NCI-H2107 (cell line): ENCODE data around the gene JDP2.

ENCODE experiments used
- DNase-seq: peaks from one replicate; lab custom pipeline; 2025; lab: John Stamatoyannopoulos, UW

The JDP2 gene

GRCh38 chr14:75484711-75485429, 57.0 kb downstream of the JDP2 start:
- no peak for DNase-seq

DNA sequence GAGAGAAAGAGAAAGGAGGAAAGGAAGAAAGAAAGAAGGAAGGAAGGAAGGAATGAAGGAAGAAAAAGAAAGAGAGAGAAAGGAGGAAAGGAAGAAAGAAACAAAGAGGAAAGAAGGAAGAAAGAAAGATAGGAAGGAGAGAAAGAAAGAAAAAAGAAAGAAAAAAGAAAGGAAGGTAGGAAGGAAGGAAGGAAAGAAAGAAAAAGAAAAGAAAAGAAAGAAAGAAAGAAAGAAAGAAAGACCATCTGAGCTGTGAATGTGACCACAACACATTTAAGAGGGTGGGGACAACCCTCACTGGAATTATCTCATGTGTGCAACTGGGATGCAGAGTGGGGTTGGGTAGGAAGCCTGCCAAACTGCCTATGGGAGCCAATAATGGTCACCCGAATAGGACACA, 58.5 kb downstream of the JDP2 start:
- DNase-seq = no peak

GRCh38 chr14:75487155-75487671, 59.4 kb downstream of the JDP2 start:
- no peak for DNase-seq

DNA sequence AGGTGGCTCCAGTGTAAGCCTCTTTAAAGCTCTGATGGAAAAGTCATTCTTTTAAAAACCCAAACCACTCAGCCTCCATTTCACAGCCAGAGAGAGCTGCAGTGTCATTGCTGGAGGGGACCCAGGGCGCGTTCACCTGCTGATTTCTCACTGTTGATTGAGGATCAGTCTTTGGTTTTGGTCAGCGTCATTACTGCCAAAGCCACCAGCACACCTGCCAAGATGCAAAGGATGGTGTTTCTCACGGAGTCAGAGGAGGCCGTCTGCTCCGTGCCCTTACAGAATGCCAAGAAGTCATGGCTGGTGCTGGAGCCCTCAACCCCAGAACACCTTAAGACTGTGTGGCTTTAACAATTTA, 61.6 kb downstream of the JDP2 start:
- peak; percentile 40 for DNase-seq

DNA sequence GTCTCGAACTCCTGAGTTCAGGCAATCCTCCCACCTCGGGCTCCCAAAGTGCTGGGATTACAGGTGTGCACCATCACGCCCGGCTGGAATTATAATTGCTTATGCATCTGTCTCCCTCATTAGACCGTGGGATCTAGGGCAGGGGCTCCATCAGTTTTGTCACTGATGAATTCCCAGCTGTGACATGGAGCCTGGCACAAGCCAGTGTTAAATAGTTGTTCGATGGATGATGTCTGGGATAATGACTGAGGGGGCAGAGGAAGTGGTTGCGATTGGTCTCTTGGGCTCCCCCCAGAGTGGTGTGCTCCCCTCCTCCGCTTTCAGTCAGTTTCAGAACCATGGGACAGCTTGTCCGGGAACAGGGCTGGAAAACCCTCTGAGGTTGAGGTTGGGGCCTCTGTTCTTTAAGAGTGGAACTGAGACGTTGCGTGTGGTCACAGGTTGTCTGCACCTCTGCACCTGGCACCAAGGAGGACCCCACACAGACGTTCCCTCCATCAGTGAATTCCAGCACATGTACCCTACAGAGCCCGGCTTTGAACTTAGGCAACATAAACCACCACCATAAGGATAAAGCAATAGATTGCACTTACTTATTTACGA, 63.7 kb downstream of the JDP2 start:
- no peak for DNase-seq

DNA sequence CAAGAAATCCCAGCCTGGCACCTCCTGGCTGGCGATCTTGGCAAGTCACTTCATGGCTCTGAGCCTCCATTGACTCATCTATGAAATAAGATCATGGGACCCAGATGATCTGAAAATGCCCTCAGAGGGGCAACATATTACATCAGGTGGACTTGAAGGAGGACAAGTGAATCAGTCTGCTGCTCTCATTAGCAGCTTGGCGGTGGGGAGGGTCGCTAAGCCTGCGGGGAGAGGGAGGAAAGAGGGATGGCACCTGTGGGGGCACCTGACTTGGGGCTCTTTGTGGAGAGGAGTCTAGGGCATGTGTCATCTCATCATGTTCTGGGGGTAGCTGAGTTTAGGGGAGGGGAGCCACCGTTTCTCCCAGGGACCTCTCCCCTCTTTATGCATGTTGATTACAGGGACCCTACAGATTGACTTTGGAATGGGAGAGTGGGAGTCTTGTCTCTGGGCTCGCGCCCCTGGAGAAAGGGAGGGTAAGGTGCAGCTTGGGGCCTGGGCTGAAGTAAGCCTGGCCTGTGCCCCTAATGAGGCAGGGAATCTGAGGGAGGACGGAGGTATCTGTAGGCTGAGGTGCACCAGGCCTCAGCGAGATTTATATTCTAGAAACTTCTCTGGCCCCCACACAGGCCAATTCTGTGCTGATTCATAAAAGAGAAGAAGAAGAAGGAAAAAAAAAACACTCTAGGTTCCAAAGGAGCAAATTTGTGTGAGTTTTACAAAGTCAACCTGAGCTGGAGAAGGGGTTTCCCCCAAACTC, 65.2 kb downstream of the JDP2 start:
- DNase-seq = no peak

- DNase-seq = no peak
Measured at GRCh38 chr14:75493592-75494087, 65.8 kb downstream of the JDP2 start.

DNA sequence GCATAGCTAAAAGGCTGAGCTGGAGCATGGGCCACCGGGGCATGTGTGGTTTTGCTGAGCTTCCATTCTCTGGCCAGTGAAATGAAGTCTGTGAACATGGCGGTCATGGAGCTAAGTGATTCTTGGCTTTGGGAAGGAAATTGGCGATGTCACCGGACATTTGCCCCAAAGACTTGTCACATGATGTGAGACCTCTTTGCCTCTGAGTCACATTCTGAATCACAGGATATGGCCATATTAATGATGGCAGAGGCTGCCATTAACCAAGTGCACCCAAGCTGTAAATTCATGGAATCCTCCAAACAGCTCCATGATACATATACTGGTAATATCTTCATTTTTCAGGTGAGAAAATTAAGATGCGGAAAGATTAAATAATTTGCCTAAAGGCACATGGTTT, 67.1 kb downstream of the JDP2 start:
- no peak for DNase-seq

DNA sequence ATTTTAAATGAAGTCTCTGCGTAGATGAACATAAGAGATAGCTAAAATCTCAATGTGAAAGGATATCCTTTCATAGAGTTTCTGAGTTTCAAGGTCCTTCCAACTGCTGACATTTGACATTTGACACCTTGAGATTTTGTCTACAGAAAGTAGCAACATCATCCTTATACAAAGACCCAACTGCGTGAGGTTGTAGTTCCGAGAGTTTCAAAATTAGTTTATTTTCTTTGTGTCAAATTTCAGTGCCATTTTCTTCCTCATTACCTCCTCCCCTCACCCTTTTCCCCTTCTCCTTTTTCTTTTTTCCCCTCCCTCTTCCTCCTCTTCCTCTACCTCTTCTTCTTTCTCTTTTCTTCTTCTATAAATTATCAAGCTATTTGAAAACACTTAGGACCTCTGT, 67.6 kb downstream of the JDP2 start:
- DNase-seq = no peak

DNA sequence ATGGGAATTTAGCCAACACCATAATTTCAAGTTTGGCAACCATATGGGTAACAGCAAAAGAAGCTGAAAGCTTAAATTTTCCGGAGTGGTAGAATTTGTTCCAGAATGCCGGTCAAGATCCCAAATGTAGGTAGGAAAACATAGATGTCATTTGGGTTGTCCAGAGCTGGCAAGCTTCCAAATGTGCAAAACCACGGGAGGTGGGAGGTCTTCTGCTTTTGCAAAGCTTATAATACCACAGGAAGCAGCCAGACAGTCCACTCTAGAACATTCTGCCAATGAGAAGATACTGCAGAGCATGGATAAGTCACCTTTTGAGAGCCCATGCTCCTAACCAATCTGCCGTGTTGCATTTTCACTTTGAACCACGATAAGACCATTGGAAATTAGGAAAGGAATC, 68.1 kb downstream of the JDP2 start:
- DNase-seq = no peak

DNA sequence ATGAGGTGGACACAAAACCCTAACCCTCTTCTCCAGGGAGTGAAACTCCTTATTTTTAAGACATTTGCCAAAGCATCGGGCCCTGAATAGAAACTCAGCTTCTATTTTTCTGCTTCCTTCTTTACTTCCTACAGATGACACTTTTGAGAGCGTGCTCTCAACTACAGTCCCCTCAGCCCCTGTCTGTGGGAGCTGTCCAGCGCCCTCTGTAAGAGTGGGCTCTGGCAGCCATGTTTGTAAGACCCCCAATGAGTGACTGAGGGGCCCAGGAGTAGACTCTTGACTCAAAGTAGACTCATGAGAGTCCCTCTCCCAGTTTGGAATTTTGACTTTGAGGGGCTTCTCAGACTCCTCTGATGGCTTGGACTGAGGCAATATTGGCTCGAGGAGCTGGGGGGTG, 68.9 kb downstream of the JDP2 start:
- DNase-seq = no peak

GRCh38 chr14:75497191-75497590, 69.4 kb downstream of the JDP2 start:
- no peak for DNase-seq

GRCh38 chr14:75497701-75498100, 69.9 kb downstream of the JDP2 start:
- no peak for DNase-seq

GRCh38 chr14:75499084-75499875, 71.5 kb downstream of the JDP2 start:
- DNase-seq = no peak

- no peak for DNase-seq
Measured at GRCh38 chr14:75501080-75501479, 73.3 kb downstream of the JDP2 start.

DNA sequence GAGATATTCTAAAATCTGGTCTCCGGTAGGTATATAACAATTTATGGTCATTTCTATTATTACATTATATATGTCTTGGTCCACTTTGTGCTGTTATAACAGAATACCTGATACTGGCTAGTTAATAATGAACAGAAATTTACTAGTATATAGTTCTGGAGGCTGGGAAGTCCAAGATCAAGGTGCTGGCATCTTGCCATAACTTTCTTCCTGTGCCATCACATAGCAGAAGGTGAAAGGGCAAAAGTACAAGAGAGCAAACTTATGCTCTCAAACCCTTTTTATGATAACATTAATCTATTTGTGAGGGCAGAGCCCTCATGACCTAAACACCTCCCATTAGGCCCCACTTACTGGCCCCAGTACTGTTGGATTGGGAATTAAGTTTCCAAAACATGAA, 76.6 kb downstream of the JDP2 start:
- DNase-seq = no peak

GRCh38 chr14:75506930-75507329, 79.1 kb downstream of the JDP2 start:
- DNase-seq = no peak

DNA sequence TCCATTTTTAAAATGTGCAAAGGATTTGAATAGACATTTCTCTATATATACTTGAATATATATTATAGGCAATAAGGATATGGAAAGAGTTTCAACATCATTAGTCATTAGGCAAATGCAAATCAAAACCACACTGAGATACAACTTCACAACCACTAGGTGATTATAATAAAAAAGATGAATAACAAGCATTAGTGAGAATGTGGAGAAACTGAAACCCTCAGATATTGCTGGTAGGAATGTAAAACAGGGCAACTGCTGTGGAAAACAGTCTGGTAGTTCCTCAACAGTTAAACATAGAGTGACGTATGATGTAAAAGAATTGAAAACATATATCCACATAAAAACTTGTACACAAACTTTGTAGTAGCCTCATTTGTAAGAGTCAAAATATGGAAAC, 82.7 kb downstream of the JDP2 start:
- no peak for DNase-seq

DNA sequence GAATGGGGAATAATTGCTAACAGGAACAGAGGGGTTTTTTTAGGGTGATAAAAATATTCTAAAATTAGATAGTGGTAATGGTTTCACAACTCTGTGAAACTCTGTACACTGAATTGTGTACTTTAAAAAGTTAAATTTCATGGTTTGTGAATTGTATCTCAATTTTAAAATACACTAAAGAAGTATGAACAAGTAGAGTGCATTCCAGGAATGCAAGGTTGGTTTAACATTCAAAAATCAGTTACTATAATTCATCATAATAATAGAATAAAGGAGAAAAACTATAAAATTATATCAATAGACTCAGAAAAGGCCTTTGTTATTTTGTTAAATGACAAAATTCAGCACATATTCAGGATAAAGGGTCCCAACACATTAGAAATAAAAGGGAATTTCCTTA, 83.4 kb downstream of the JDP2 start:
- DNase-seq = no peak

- no peak for DNase-seq
Measured at GRCh38 chr14:75513911-75514672, 86.3 kb downstream of the JDP2 start.
